HuH-7 (cell line): ENCODE results near the gene SAT2.
"Not testable (repeated sequence)": the region's sequence is repeated elsewhere in the genome, so short reads cannot be mapped to it uniquely, and the experiment has no call there.

Source experiments
- DNase-seq: peaks from one replicate; pipeline ENCODE4 v3.0.0; 2011; ENCODE audit warnings: low spot score

The SAT2 gene

DNA sequence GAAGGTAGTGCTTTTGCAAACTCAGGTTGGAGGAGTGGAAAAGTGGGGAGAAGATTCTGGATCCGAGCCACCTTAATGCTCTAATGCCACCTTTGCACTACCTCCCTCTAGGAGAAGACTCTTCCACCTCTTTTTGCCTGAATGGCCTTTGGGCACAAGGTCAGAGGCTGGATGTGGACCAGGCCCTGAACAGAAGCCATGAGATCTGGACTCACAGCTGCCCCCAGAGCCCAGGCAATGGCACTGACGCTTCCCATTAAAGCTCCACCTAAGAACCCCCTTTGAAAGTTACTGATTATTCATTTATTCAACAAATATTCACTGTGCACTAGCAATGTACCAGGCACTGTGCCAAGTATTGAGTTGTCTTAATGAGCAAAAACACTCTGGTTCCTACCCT is 5.5 kb upstream of the SAT2 start:
- no peak for DNase-seq

DNA sequence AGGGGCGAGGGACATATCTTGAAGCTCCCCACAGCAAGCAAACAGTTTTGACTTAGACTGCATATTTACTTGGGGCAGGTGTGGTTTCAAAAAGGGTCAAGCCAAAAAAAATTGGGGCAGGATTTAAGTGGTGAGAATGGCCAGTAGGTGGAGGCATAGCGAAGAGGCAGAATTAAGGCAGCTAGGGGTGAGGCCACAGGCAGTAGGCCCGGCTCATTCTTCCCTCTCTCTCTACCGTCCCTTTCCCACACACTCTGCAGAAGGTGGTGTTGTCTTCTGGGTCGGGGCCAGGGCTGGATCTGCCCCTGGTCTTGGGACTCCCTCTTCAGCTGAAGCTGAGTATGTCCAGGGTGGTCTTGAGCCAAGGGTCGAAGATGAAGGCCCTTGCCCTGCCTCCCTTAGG is 4.9 kb upstream of the SAT2 start:
- DNase-seq, result peak; percentile 50

DNA sequence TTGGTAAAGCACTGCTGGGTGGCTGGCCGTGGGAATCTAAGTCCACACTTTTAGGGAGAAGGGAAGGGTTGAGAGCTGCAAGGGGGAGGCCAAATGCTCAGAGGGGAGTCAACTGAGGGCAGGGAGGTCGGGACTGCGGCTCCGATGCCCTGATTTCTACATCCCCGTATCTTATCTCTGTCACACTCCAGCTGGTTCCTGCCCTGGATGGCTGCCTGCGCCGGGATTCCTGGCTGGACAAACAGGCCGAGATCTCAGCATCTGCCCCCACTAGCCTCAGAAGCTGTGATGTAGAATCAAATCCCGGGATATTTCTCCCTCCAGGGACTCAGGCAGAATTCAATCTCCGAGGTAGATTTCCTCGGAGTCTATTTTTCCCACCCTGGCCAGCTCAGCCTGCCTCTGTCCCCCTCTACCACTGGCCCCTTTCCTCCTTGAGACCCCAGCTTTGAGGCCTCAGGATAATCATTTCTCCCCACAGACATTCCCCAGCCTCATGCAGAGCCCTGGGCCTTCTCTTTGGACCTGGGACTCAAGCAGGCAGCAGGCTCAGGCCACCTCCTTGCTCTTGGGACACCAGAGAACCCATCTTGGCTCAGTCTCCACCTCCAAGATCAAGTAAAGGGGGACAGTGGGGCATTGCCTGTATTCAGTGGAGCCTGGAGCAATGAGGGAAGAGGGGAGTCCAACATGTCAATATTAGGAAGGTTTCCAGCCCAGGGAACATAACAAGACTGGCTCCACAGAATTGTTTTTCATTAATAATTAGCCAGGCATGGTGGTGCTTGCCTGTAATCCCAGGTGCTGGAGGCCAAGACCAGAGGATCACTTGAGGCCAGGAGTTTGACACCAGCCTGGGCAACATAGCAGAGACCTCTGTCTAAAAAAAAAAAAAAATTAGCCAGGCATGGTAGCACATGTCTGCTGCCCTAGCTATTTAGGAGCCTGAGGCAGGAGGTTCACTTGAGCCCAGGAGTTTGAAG is 4.1 kb upstream of the SAT2 start:
- DNase-seq, result no peak

DNA sequence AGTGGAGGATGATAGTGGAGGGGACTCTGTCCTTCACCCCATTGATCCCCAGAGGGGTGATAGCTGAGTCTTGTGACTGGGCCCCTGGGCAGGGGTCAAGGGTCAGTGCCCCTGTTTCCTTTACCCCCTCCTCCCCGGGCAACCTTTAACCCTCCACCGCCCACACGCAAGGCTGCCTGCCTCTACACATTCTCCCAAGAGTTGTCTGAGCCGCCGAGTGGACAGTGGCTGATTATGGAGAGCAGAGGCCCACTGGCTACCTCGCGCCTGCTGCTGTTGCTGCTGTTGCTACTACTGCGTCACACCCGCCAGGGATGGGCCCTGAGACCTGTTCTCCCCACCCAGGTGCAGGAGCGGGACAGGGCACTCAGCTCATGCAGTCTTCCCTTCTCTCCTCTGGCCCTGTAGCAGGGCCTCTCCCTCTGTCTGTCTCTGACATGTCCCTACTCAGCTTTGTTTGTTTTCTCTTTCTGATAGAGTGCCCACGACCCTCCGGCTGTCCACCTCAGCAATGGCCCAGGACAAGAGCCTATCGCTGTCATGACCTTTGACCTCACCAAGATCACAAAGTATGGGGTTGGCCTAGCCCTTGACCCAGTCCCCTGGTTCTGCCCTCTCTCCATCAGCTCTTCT is 2.4 kb upstream of the SAT2 start, which contains the start of gene SHBG:
SHBG (plus strand) TSS at position 197 of the 633 bp plus-strand sequence; CDS start at position 235, 38 bp downstream.
- no peak for DNase-seq

DNA sequence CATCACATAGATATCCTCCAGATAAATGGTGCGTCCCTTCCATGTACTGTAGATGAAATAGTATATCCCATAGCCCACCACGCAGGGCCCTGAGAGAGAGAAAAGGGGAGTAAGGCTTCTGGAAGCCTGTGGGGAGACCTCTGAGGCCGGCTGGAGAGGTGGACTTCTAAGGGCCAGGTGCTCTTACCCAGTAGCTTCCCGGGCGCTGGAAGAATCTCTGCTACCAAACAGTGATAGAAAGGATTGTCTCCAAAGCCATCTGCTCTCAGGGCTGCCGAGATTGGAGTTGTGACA is 718 bp downstream of the SAT2 start:
- no peak for DNase-seq

DNA sequence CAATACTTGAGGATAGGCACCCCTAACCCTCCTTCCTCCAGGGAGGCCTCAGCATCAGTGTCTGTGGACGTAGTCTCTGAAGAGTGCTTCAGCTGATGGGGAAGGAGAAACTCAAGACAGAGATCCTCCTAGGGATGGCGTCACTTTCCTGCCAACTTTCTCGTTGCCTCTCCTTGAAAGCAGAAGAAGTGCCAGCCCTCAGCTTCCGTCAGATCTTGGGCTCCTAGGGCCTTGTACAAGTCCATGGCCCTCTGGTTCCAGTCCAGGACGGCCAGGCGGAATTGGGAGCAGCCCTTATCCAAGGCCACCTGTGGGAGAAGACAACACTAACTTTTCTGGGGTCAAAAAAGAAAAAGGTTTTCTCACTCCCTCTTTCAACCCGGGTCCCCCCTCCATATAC is 1.3 kb downstream of the SAT2 start:
- DNase-seq, result no peak

DNA sequence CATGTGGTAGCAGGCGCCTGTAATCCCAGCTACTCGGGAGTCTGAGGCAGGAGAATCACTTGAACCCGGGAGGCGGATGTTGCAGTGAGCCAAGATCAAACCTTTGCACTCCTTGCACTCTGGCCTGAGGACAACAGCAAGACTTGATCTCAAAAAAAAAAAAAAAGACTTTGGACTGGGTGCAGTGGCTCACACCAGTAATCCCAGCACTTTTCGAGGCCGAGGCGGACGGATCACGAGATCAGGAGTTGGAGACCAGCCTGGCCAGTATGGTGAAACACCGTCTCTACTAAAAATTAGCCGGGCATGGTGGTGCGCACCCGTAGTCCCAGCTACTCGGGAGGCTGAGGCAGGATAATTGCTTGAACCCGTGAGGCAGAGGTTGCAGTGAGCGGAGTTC is 1.9 kb downstream of the SAT2 start:
- not testable (repeated sequence) for DNase-seq

DNA sequence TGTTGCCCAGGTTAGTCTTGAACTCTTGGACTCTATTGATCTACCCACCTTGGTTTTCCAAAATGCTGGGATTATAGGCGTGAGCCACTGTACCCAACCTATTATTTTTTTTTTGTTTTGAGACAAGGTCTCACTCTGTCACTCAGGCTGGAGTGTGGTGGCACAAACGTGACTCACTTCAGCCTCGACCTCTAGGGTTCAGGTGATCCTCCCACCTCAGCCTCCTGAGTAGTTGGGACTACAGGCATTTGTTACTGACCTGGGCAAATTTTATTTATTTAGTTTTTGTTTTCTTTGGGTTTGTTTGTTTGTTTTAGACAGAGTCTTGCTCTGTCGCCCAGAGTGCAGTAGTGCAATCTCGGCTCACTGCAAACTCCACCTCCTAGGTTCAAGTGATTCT is 4.0 kb downstream of the SAT2 start:
- no peak for DNase-seq

DNA sequence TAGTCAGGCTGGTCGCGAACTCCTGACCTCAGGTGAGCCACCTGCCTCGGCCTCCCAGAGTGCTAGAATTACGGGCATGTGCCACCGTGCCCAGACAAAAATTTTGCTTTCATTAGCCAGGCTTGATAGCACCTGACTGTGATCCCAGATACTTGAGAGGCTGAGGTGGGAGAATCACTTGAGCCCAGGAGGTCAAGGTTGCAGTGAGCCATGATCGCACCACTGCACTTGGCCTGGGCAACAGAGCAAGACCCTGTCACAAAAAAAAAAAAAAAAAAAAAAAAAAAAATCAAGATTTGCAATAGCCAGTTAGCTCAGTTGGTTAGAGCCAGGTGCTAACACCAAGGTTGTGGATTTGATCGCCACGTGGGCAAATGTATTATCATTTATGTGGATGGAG is 6.8 kb downstream of the SAT2 start:
- no peak for DNase-seq

DNA sequence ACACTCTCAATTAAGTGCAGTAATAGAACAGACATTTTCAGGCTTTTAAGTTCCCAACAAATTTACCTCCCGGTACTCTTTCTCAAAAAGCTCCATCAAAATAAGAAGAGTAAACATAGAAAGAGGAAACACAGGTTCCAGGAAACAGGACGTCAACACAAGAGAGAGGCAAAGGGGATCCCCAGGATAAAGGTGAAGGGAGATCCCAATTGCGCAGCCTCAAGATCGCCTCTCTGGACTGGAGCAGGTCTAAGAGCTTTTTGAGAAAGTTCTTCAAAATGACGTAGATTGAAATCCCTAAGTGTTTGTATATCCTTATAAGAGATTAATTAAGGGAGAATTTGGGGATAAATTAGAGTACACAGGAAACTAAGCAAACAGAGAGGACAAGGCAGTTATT is 9.0 kb downstream of the SAT2 start:
- no peak for DNase-seq

DNA sequence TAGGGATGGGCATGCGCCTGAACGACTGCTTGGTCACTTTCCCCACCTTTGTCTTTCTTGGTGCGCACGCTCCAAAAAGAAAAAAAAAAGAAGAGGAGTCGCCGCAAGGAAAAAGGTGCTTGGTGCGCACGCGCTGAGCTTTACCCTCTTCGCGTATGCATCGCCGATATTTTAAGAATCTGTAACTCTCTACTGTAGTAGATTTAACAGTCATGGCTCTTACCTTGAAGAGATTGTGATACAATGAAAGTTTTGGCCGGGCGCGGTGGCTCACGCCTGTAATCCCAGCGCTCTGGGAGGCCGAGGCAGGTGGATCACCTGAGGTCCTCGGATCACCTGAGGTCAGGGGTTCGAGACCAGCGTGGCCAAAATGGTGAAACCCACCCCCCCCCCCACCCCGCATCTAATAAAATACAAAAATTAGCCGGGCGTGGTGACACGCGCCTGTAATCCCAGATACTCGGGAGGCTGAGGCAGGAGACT is 12.3 kb downstream of the SAT2 start:
- DNase-seq, result no peak

DNA sequence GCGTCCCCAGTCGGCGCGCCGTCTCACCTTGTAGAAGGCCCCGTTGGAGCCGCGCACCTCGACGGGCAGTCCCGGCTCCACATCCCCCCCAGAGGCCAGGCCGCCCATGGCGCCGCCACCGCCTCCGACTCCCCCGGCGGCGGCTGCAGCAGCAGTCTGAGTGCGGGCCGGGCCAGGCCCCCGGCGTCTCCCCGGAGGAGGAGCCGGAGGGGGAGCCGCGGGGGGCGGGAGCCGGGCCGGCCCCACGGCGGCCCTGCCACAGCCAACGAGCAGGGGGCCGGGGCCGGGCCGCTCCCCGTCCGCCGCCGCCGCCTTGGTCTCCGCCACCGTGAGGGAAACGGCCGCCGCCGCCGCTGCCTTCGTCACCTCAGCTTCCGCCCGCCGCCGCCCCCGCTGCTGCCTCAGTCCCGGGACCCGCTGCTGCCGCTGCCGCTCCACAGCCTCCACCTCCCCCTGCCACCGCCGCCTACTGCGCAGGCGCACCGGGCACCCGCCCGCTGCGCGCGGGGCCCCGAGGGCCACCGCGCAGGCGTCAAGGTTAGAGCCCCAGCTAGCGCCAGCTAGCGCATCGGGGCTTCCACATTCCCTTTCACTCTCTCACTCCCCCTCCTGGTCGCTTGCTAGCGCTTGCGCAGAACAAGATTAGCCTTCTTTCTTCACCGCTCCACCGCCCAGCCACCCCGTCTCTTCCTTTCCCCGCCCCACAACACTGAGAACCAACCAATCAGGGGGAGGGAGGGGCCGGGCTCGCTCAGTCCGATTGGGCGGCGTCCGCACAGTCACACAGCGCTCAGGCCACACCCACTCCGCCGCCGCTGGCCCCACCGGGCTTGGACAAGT is 13.0 kb downstream of the SAT2 start, which contains the start of gene FXR2:
FXR2 (minus strand) TSS at position 473 of the 840 bp plus-strand sequence; CDS start at position 108, 365 bp downstream.
- DNase-seq, result peak; percentile 94

DNA sequence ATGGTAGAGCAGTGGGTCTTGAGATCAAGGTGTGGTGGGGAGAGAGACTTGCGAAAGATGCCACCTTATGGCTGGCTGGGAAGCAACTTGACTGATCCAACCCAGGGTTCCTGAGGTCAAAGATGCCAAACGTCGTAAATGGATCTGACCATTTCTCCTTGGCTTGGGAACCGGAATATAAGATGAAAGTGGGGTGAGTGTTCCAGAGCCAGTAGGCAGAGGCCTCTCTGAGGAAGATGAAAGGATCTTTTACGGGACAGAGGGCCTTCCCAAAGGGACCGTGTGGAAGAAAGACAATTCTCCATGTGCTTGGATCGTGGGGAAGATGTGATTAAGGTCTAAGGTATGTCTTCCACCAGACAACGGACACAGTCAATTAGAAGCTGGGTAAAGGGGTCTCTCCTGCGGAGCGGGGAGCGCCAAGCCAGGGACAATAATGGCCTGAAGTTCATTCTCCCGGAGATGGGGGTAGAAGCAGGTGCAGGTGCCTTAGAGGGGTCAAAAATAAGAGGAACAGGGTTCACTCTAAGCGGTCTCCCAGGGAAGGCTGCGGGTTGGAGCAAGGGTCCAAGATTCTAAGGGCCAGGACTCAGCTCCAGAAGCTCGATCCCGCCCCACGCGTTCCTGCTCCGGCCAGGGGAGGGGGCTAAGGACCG is 13.7 kb downstream of the SAT2 start:
- DNase-seq, result no peak

DNA sequence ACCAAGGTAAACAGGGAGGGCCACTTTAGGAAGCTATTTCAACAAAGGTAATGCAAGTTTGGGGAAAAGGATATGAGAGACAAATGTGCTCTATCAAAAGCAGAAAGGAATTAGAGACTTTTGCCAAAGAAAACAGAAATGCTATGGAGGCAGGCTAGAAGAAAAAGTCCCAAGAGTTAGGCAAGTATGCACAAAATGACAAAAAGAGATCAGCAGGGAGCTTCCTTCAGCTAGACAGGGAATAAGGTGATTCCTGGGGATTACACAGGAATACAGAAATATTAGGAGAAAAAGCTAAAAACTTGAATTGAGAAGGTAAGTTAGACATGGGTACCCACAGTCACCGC is 15.4 kb downstream of the SAT2 start:
- DNase-seq, result no peak

DNA sequence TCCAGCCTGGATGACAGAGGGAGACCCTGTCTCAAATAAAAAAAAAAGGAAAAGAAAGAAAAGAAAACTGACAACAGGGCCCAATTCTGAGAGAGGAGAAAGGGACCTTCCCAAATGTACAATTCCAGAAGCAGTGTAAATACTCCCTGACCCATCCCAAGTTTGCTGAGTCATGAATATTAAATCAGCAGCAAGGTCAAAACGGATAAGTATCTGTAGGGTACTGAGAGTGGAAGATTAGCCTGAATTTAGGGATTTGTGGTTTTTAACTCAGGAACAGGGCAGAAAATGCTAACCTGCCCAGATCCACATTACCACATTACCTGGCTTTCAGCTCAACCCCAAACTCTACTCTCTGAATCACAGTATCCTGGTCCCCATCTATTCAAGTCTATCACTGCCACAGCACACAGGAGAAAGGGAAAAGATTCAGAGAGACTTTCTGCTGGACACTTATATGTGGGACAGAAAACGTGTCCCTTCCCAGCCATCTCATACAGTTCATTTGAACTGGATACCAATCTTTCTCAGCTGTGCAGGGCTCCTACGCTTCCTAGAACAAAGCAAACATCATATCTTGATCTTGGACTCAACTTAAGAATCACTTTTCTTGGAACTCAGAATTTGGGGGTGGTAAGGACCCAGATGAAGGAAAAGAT is 15.9 kb downstream of the SAT2 start:
- no peak for DNase-seq

DNA sequence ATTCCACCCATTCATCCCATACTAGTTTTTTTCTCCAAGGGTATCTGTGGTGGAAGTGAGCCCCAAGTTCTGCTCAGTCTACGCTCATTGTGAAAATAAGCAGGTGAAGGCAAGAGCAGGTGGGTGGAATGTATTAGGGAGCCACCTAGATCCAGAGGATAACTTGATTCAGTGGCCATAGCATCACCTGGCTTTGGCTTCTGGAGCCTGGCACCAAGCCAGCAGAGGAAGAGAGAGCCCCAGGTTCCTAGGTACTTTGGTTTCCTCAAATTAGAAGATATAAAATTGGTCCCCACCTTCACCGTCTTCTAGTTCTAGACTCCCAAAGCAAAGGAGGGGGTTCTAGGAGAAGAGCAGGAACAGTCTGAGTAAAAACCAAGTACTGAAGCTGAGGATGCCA is 17.0 kb downstream of the SAT2 start:
- no peak for DNase-seq

DNA sequence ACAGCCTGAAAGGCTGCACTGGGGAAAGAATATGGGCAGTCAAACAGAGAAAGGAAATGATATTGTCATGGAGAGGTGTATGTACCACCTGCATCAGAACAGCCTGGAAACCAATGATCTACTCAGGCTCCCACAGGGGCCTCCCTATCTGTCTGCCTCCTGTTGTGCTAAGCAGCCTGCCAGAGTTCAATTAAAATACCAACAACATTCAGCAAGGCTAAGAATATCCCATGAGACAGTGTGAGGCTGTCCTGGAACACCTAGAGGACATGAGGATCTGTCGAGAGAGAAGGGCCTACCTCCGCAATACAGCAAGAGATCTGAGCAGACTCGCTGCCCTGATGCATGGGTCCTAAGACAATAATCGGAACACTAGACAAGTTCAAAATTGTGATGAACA is 21.3 kb downstream of the SAT2 start:
- no peak for DNase-seq

DNA sequence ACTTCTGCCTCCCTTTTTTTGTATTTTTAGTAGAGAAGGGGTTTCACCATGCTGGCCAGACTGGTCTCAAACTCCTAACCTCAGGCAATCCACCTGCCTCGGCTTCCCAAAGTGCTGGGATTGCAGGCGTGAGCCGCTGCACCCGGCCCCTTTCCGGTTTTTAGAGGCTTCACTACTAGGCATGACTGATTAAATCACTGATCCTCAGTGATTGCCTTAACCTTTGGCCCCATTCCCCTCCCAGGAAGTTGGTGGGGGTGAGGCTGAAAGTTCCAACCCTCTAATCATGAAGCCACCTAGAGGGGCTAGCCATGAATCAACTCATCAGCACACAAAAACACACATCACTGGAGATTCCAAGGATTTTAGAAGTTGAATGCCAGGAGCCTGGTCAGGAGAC is 30.1 kb downstream of the SAT2 start:
- DNase-seq, result not testable (repeated sequence)

DNA sequence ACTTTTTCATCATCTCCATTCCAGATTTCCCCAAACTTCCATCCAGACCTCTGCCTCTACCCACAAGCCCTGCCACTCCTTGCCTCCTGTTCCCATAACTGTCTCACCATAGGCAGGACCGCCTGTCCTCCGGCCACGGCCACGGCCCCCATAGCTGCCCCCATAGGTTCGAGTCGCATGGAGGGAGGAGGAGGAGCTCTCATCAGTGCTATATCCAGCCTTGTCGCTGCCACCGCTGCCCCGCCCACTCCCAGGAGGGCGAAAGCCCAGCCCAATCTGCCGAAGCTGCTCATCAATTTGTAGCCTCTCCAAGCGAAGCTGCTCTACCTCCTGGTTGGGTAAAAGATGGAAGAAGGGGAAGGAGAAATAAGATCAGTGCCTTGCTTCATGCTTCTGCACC is 34.3 kb downstream of the SAT2 start:
- no peak for DNase-seq

DNA sequence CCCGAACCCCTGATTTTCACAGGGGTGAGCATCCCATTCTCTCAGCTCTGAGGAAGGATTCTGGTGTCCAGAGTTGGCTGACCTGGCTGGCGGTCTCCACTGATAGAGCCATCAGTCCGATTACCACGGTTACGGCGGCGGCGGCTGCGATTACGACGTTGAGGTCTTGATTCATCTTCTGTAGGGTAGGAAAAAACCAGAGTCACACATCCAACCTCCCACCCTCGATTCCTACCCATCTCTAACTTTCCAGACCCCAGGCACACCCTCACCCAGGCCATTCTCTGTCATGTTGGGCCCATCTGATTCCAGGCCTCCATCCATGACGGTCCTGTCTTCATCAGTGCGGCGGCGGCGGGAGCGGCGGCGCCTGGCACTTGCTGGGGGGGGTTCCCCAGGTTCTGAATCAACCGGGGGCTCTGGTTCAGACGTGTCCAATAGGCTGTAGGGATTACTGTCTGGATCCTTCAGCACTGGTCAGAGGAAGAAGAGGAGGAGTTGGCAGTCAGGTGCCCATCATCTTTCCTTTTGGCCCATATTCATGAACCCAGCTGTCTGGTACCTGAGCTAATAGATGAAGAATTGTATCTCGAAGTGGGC is 35.1 kb downstream of the SAT2 start:
- no peak for DNase-seq

DNA sequence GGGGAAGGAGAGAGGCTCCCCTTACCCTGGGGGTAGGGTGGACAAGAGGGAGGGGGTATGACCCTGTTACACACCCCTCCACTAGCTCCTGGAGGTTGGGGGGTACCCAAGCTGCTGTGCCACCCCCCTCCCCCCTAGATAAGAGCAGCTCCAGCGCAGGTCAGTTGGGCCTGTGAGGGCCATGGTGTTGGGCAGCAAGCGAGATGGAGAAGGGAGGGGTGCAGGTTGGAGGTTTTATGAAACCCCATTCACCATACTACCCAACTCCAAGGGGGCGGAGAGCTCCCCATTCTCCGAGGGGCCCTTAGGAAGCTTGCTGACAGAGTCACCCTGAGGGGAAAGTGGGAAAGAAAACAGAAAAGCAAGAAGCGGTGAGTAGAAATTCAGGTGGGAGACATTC is 36.0 kb downstream of the SAT2 start:
- DNase-seq, result no peak
